H9 (cell line): ENCODE results near the gene ZBTB48. TPM values are rescaled to one million over a fixed set of nuclear protein-coding genes. Genes with fewer than 3 reads are reported as not detected.
A peak's percentile ranks its signal among the peaks of the same experiment; 100 is the strongest.

Experiments used
- DNase-seq: peaks from one replicate; pipeline ENCODE4 v3.0.0-alpha.2; 2017
- H2AFZ ChIP-seq: one replicate; pipeline ENCODE4 v1.6.1; 2013; ENCODE audit warnings: mild to moderate bottlenecking, low read length, control low read depth, moderate library complexity
- H2AK5ac ChIP-seq: 2 replicates; pipeline ENCODE4 v1.6.1; 2013; ENCODE audit warnings: low read length, control low read depth, mixed read lengths; ENCODE audit not compliant: insufficient read length
- H2BK120ac ChIP-seq: one replicate; pipeline ENCODE4 v1.6.1; 2013; ENCODE audit warnings: low read depth, mild to moderate bottlenecking, low read length, control low read depth, inconsistent platforms; ENCODE audit not compliant: poor library complexity, severe bottlenecking
- H2BK12ac ChIP-seq: 2 replicates; pipeline ENCODE4 v1.6.1; 2013; ENCODE audit warnings: low read length, control low read depth, mixed read lengths, low read depth; ENCODE audit not compliant: insufficient read length
- H2BK15ac ChIP-seq: 2 replicates; pipeline ENCODE4 v1.6.1; 2013; ENCODE audit warnings: low read depth, low read length, control low read depth
- H2BK20ac ChIP-seq: one replicate; pipeline ENCODE4 v1.6.1; 2013; ENCODE audit warnings: low read depth, mild to moderate bottlenecking, low read length, control low read depth, inconsistent platforms; ENCODE audit not compliant: poor library complexity, severe bottlenecking
- H2BK5ac ChIP-seq: 2 replicates; pipeline ENCODE4 v1.6.1; 2013; ENCODE audit warnings: low read length, control low read depth, mixed read lengths; ENCODE audit not compliant: insufficient read length
- H3K14ac ChIP-seq: 2 replicates; pipeline ENCODE4 v1.6.1; 2013; ENCODE audit warnings: low read length, control low read depth; ENCODE audit not compliant: insufficient read depth
- H3K18ac ChIP-seq: 2 replicates; pipeline ENCODE4 v1.6.1; 2013; ENCODE audit warnings: low read depth, mild to moderate bottlenecking, mixed read lengths, low read length, control low read depth; ENCODE audit not compliant: insufficient read length
- H3K23ac ChIP-seq: 2 replicates; pipeline ENCODE4 v1.6.1; 2013; ENCODE audit warnings: low read length, control low read depth, mixed read lengths, low read depth; ENCODE audit not compliant: insufficient read length
- H3K23me2 ChIP-seq: 2 replicates; pipeline ENCODE4 v1.6.1; 2013; ENCODE audit warnings: low read depth, mild to moderate bottlenecking, mixed read lengths, low read length, control low read depth; ENCODE audit not compliant: insufficient read length, poor library complexity, severe bottlenecking
- H3K27ac ChIP-seq: 2 replicates; pipeline ENCODE4 v1.5.1; 2013; ENCODE audit warnings: low read length, control low read depth, mixed read lengths, low read depth; ENCODE audit not compliant: insufficient read length
- H3K27me3 ChIP-seq: 2 replicates; pipeline ENCODE4 v1.6.1; 2013; ENCODE audit warnings: low read length, control low read depth, inconsistent platforms; ENCODE audit not compliant: insufficient read depth
- H3K4ac ChIP-seq: 2 replicates; pipeline ENCODE4 v1.6.1; 2013; ENCODE audit warnings: low read depth, mild to moderate bottlenecking, control low read depth, inconsistent platforms, low read length, moderate library complexity
- H3K4me1 ChIP-seq: 2 replicates; pipeline ENCODE4 v1.6.1; 2013; ENCODE audit warnings: low read length, control low read depth, inconsistent platforms; ENCODE audit not compliant: insufficient read depth
- H3K4me2 ChIP-seq: 2 replicates; pipeline ENCODE4 v1.6.1; 2013; ENCODE audit warnings: low read length, control low read depth, mixed read lengths; ENCODE audit not compliant: insufficient read length, insufficient read depth
- H3K56ac ChIP-seq: 2 replicates; pipeline ENCODE4 v1.6.1; 2013; ENCODE audit warnings: low read depth, mild to moderate bottlenecking, mixed read lengths, low read length, control low read depth; ENCODE audit not compliant: insufficient read length
- H3K79me1 ChIP-seq: 2 replicates; pipeline ENCODE4 v1.6.1; 2013; ENCODE audit warnings: low read depth, mild to moderate bottlenecking, moderate library complexity, low read length, control low read depth, inconsistent platforms; ENCODE audit not compliant: insufficient read depth, poor library complexity, severe bottlenecking
- H3K79me2 ChIP-seq: 2 replicates; pipeline ENCODE4 v1.6.1; 2013; ENCODE audit warnings: low read length, control low read depth, inconsistent platforms; ENCODE audit not compliant: insufficient read depth
- H3K9ac ChIP-seq: 2 replicates; pipeline ENCODE4 v1.6.1; 2013; ENCODE audit warnings: low read length, control low read depth, mixed read lengths; ENCODE audit not compliant: insufficient read length; ENCODE audit errors: extremely low read depth
- H3K9me3 ChIP-seq: one replicate; pipeline ENCODE4 v1.6.1; 2013; ENCODE audit warnings: low read depth, low read length, inconsistent platforms; ENCODE audit not compliant: control insufficient read depth
- H3T11ph ChIP-seq: one replicate; pipeline ENCODE4 v1.6.1; 2013; ENCODE audit warnings: mild to moderate bottlenecking, low read length, control low read depth, inconsistent platforms
- H4K20me1 ChIP-seq: one replicate; pipeline ENCODE4 v1.6.1; 2013; ENCODE audit not compliant: control insufficient read depth, insufficient read length, insufficient read depth
- H4K5ac ChIP-seq: 2 replicates; pipeline ENCODE4 v1.6.1; 2013; ENCODE audit warnings: low read depth, mild to moderate bottlenecking, mixed read lengths, low read length, control low read depth; ENCODE audit not compliant: insufficient read length
- H4K8ac ChIP-seq: replicated peaks from 2 replicates; pipeline ENCODE4 v1.6.1; 2013; ENCODE audit warnings: low read length, control low read depth, mixed read lengths, low read depth; ENCODE audit not compliant: insufficient read length
- H4K91ac ChIP-seq: 2 replicates; pipeline ENCODE4 v1.6.1; 2013; ENCODE audit warnings: low read depth, mild to moderate bottlenecking, moderate library complexity, mixed read lengths, low read length, control low read depth; ENCODE audit not compliant: insufficient read length
- H3K27ac Mint-ChIP-seq, 3 experiments: 2 replicates in 2 of 3; 3 replicates in 1 of 3; pipeline ENCODE4 v1.8.0; 2020 to 2021; ENCODE audit warnings: mixed read lengths in 3 of 3, mild to moderate bottlenecking in 1 of 3, moderate library complexity in 1 of 3
- H3K27me3 Mint-ChIP-seq: 2 replicates; pipeline ENCODE4 v1.8.0; 2021; ENCODE audit warnings: low read depth, mild to moderate bottlenecking, moderate library complexity, mixed read lengths
- H3K36me3 Mint-ChIP-seq, 3 experiments: 2 replicates in 2 of 3; 3 replicates in 1 of 3; pipeline ENCODE4 v1.8.0; 2020 to 2021; ENCODE audit warnings: low read depth in 3 of 3, mixed read lengths in 3 of 3; ENCODE audit not compliant: insufficient read depth in 1 of 3
- H3K4me1 Mint-ChIP-seq, 2 experiments: 2 replicates each; pipeline ENCODE4 v1.8.0; 2020; ENCODE audit warnings: mixed read lengths in 2 of 2
- H3K4me3 Mint-ChIP-seq, 2 experiments: 2 replicates in 1 of 2; 3 replicates in 1 of 2; pipeline ENCODE4 v1.8.0; 2020 to 2021; ENCODE audit warnings: mild to moderate bottlenecking in 2 of 2, mixed read lengths in 2 of 2, moderate library complexity in 1 of 2
- H3K9me3 Mint-ChIP-seq, 2 experiments: 2 replicates in 1 of 2; 3 replicates in 1 of 2; pipeline ENCODE4 v1.8.0; 2020; ENCODE audit warnings: mild to moderate bottlenecking in 2 of 2, mixed read lengths in 2 of 2, moderate library complexity in 1 of 2
- CTCF ChIP-seq: fragments of 200-600 bp; sonication (generic); conservative IDR thresholded peaks from 3 replicates; pipeline ENCODE4 v1.8.0; 2021; ENCODE audit warnings: antibody characterized with exemption, mild to moderate bottlenecking
- WGBS: extraction: QIAGEN DNeasy Blood & Tissue Kit; methylation state at CpG from one replicate; pipeline ENCODE4 v1.1.7; 2013; ENCODE audit warnings: missing lambda C conversion rate, low lambda C conversion rate, mixed read lengths; ENCODE audit not compliant: insufficient read length; ENCODE audit errors: extremely low coverage; 5-methylcytosine and 5-hydroxymethylcytosine counted together
- total RNA-seq: library from RNA; stranded (reverse); gene quantifications from 2 replicates; pipeline ENCODE4 v1.2.1, GENCODE V29; 2021

Gene ZBTB48
- total RNA-seq, 1 experiment from 2014 or later = 33.2 TPM

- H3K36me3 Mint-ChIP-seq = peaks cover 9 to 41% (median 24%) of the 10 kb centered on the region in 3 experiments; a peak in 6 of 7 replicates
- Histone ChIP-seq H3K4me1 (no peaks in the 10 kb centered on the region), H3K14ac (no peak overlapping the region; the same call in 1 of the 2 replicates), H3K4ac (no peak overlapping the region), H3K23me2 (peaks cover 6% of the 10 kb centered on the region), H3K4me2 (no peak overlapping the region), H2BK15ac (no peak overlapping the region), H3K79me2 (no peaks in the 10 kb centered on the region), H2AK5ac (no peak overlapping the region), H4K8ac (no peak overlapping the region), H2BK12ac (no peak overlapping the region), H2BK20ac (no peak overlapping the region), H2BK120ac (no peak overlapping the region), H2AFZ (no peak overlapping the region), H3T11ph (no peak overlapping the region), H3K9ac (no peak overlapping the region), H3K9me3 (no peaks in the 10 kb centered on the region), H3K79me1 (peaks cover 4% of the 10 kb centered on the region), H3K27ac (no peak overlapping the region), H3K18ac (no peak overlapping the region), H3K27me3 (no peaks in the 10 kb centered on the region), H3K56ac (no peak overlapping the region), H4K5ac (no peak overlapping the region), H4K91ac (no peak overlapping the region), H3K23ac (no peak overlapping the region), H2BK5ac (no peak overlapping the region), H4K20me1 (no peaks in the 10 kb centered on the region)
- DNase-seq = no peak
- H3K9me3 Mint-ChIP-seq = no peaks in the 10 kb centered on the region
- 0 out of 7 replicates have a peak overlapping the region, but pooled peaks of 1 of the 3 experiments have one; percentile 69 for H3K27ac Mint-ChIP-seq
- peaks cover 5 to 9% of the 10 kb centered on the region in 2 experiments for H3K4me1 Mint-ChIP-seq
- H3K4me3 Mint-ChIP-seq = no peak overlapping the region
- no peaks in the 10 kb centered on the region for H3K27me3 Mint-ChIP-seq
- no peak for TF ChIP-seq CTCF
- WGBS = no CpG with 5 or more reads among the region's 12 CpGs
Observed at GRCh38 chr1:6585081-6585722, 5.4 kb downstream of the ZBTB48 start.
